NCI-H510A treated with DMSO at 0.1 percent for 48 hours (cell line): Measurements from ENCODE around the gene TRIM66.

Experiments used
- DNase-seq: peaks from one replicate; lab custom pipeline; 2025; lab: John Stamatoyannopoulos, UW

The TRIM66 gene

GRCh38 chr11:8566613-8567210 lies 115.8 kb downstream of the TRIM66 start:
- peak; percentile 49 for DNase-seq

- no peak for DNase-seq
Observed at GRCh38 chr11:8564526-8564925, 117.9 kb downstream of the TRIM66 start.
